Endothelial cell of hepatic sinusoid (primary cell): Measurements from ENCODE around the gene ICA1.

ENCODE experiments used
- in situ Hi-C: cut with HindIII; loops from 2 replicates; pipeline ENCODE4 v1.10.0; 2017; ENCODE audit warnings: low sequenced_read_pairs

Gene ICA1

GRCh38 chr7:8136051-8136730, 125.8 kb downstream of the ICA1 start:
- in situ Hi-C loops = no loop called here

DNA sequence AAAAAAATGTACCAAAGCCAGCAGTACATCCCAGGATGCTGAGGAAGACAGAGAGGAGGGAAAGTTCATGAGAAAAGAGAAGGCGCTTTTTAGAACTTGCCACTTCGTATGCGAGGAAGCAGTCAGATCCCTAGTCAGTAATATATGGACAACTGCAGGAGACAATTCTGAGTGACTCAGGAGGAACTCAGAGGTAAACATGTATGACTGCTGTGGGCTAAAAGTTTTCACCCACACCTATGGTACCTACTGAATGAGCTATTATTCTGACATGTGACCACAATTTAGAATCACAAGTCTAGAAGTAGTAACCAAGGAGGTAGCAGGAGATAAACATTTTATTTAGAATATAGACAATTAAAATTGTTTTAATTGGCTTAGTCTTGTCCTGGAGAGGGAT, 126.5 kb downstream of the ICA1 start:
- in situ Hi-C loops = no loop called here

DNA sequence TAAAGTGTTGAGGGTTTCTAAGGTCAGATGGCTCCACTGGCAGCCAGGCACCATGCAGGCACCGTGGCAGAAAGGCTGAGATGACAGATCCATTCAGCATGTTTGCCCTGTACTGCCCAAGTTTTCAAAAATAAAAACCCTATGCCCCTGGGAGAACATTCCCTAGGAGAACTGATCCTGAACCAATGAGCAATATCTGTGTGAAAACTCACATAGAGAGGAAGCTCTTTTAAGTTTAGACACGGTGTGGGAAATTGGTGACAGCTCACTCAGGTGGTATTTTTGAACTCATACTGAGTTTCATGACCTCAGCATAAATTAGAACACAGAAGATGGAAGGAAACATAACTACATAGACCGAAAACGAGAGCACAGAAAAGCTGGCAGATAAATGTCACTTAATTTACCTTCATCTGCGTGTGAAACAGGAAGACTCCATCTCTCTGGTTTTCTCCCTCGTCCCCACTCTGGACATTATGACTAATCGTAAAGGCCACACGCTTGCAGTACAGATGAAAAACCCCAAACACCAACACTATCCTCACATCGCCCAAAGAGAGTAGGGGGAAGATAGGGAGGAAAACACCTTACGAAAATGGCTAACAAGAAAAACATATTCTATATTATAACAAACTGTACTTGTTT, 127.8 kb downstream of the ICA1 start:
- in situ Hi-C loops = no loop called here

DNA sequence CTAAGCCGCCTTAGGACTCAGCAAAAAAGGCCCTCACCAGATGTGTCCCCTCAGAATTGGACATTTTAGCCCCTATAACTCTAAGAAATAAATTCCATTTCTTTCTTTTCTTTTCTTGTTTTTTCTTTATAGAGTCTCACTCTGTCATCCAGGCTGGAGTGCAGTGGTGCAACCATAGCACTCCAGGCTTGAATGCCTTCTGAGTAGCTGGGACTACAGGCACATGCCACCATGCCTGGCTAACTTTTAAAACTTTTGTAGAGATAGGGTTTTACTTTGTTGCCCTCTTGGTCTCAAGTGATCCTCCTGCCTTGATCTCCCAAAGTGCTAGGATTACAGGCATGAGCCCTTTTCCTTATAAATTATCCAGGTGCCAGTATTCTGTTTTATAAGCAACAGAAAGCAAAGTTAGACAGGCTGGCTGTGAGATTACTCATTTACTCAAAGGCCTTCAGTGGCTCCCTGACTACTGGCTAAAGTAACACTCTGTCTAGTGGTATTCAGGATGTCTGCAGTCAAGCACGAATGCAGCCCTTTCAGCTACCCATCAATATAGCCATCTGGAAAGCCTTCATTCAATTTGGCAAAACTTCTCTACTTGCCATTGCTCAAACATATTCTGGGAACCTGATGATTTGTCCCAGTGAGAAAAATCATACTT, 128.6 kb downstream of the ICA1 start:
- in situ Hi-C loops = no loop called here

DNA sequence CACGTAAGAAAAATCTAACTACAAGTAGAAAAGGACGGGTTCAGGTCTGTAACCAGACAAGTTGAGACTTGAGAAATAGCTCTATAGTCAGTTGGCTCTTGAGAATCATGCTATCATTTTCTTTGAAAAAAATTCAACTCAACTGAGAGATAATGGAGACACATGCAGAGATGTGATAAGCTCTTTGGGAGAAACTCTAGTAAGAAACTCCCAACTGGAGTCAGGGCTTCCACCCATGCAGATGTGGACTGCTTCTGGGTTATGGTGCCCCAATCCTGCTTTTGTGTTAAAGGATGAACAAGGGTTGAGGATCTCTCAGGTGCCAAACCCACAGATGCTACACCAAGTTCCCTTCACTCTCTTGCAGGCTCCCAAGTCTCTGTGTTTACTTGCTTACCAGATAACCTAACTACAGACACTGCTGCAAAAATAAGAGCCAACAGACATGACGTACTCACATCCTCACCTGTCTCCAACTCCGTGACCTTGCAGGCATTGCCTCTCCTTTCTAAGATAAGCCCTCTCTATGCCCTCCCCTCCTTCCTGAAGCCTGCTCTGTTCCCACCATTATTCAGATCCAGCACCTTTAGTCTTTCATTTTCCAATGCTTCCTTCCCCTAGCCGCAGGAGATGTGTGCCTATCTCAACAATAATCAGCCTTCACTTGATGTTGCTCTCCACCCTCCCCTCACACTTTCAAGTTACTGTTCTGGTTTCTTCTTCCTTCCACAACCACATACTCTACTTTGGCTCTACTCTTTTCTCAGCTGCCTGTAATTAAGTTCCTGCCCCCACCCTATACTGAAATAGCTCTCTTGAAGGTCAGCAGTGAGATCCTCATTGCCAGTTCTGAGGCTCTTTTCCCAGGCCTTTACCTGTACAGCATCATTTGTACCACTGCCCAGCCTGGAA, 130.0 kb downstream of the ICA1 start:
- in situ Hi-C loops = no loop called here

- in situ Hi-C loops = no loop called here
Observed at GRCh38 chr7:8130663-8131062, 131.3 kb downstream of the ICA1 start.

GRCh38 chr7:8129318-8129659, 132.7 kb downstream of the ICA1 start:
- in situ Hi-C loops = no loop called here

DNA sequence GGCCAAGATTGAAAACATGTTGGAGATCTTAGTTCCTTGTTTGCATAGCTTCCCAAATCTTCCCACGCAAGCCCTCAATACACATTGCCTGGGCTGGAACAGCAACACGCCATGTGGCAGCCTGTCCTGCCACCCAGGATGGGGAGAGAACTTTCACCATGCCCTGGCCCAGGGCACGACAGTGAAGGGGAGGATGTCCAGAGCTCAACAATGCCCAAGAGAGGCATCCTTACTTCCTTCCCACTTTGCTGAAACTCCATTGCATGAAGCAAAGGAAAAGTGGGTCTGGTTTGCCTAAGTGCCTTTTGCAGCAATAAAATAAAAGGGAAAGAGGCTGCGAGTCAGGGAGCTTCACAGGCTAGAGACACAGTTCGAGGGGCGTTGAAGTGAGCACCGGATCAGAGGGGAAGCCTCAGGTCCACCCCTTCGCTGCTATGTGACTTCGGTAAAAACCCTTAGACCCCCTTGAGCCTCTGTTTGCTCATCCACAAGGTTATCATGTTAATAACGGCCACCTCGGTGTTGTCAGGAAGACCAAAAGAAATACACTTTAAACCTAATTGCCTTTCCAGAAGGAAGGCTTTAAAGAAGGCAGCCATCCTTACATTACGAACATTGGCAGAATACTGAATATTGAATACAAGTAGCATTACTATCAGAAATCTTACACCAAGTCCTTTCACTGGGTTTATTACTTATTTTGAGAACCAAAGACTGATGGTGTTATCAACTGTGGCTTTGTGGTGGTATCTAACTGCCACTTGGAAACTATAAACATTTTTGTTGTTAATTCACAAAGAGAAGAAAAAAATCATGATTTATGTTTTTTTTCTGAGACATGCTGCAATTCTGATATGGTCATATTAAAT, 133.3 kb downstream of the ICA1 start:
- in situ Hi-C loops = no loop called here

- in situ Hi-C loops = no loop called here
Observed at GRCh38 chr7:8126601-8127167, 135.3 kb downstream of the ICA1 start.

DNA sequence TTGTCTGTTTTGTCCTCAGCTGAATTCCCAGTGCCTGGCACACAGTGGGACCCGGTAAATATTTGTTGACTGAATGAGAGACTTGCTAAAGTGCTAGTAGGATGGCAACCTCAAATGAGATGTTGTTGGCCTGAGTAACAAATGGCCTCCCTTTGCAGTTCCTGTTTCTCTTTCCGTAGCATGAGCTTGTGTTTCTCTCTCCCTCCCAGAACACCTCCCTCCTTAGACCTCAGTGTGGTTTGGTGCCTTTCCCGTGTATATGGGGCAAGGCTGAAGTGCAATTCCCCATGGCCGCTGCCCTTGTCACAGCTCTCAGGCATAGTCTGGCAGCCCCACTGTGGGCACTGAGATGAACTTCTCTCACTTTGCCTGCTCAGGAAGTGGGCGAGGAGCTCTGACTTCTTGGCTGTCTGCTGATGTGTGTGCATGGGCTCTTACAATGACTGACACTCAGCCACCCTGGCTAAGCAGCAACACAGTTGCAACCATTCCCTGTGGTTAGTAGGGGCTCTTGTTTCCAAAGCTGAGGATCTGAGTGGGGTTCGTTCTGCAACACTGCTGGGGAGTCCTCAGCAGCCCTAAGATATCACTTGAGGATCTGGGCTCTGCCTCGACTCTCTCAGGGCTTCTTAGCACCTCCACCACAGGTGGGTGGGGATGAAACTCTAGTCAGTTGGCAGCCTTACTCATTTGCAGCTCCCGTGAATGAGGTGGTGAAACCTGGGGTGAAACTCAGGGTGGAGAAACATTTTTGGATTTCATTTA, 136.1 kb downstream of the ICA1 start:
- in situ Hi-C loops = no loop called here

DNA sequence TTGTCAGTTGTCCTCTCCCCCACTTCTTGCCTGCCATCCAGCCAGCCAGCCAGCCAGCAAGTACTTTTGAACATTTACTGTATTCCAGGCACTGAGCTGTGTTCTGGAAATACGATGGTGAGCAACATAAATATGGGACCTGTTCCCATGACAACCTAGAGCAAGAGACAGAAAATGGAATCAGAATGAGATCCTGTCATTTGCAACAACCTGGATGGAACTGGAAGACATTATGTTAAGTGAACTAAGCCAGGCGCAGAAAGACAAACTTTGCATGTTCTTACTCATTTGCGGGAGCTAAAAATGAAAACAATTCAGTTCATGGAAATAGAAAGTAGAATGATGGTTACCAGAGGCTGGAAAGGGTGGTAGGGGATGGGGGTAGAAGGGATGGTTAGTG, 140.7 kb downstream of the ICA1 start:
- in situ Hi-C loops = no loop called here

DNA sequence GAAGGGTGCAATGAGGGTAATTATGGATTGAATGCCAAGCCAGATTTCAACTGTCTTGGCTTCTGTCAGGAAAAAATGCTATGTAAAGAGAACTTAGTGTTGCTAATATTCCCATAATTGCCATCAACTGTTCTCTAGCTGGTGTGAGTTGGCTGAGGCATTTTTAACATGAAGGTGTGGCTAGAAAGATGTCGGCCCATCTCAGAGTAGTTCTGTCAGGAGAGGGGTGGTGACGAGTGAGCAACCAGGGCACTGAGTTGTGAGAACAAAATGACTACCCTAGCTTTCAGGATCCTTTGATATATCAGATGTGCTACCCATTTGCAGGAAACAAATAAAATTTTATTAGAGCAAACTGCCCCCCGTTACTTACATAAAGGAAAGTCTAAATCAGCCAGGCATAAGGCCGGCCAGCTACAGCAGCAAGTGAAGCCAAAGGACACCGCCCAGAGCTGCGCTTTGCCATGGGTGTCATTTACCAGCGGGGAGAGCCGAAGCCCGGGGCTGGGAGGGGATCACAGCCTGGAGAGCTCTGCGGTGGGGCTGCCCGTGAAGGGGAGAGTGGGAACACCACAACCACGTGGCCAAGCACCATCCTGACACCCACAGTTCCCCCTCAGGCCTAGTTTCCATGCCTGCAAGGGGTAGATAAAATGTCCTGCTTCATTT, 141.4 kb downstream of the ICA1 start:
- in situ Hi-C loops = no loop called here

- in situ Hi-C loops = no loop called here
Observed at GRCh38 chr7:8119262-8119661, 142.7 kb downstream of the ICA1 start.

DNA sequence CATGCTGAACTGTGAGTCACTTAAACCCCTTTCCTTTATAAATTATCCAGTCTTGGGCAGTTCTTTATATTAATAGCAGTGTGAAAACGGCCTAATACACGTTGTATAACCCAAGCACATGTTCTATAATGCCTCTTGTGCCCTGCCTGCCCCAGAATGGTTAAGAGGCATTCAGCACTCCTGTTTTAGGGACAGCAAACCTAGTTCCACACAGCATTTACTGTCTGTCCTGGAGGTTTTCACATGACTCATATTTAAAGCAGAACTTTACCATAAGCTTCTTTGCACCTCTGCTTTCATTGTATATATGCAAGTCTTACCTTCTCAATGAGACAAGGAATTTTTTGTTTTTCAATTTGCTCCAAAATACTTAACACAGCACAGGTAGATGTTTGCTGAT, 144.8 kb downstream of the ICA1 start:
- in situ Hi-C loops = no loop called here

DNA sequence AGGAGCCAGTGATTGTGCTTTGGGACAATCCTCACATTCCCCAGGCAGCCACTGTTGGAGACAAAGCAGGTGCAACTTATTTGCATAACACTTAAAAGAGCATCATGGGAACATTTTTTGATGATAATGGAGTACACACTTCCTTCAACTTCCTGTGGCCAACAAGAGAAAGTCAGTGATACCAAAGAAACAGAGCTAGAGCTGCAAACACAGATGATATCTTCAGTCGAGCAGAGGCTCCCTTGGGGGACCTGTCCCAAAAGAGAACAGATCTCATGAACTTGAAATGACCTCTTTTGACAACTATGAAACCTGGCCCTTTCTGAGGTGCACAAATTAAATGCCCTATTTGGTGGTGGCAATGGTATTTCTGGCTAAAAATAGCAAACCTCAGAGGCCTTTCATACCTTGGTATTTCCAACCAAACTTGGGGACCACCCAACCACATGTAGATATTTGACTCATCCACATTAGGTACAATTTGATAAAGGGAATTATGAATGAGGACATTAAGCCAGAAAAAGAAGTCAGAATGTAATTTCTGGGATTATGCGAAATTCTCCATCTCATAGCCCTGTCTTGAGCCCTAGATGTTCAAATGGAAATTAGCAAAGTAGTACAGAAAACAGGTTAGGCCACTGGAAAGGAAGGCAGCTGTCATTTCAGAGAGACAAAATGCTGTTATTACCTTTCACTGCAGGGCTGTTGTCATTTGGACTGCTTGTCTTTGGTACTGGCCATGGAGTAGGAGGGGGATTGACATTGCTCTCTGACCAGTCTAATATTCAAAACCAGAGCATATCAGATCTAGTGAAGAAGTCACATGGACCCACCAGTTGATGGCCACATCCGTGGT, 146.2 kb downstream of the ICA1 start:
- in situ Hi-C loops = no loop called here

DNA sequence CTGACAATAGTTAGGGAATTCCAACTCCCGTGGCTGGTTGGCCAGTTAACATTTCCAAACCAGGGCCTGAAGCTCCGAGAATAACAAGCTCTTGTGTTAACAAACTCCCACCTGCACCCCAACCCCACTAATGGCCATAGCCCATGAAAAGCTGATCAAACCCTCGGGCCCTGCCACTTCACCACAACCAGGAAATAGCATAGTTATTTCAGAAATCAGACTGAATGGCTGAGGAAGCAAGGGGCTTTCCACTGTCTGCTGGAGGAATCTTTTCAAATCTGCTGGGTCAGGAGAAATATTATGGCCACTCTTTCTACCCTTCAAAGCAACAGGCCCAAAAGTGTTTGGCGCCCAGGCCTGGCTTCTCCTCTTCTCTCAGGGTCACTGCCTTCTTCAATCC, 147.8 kb downstream of the ICA1 start:
- in situ Hi-C loops = no loop called here

DNA sequence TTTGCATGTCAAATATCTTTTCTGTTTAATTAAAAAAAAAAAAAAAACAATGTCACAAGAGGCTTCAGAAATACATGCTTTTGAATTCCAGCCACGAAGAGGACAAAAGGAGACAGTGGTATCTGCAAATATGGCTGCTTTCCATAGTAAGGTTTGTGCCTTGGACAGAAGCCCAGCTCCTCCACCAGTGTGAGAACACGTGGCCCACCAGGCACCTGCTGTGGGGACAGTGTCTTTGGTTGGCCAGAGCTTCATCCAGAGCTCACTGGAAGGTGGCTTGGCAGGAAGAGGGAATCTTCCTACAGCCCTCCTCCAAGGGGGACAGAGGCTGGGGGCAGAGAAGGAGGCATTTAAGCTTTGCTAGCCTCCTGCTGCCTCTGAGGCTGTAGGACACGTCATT, 148.8 kb downstream of the ICA1 start:
- in situ Hi-C loops = no loop called here

- in situ Hi-C loops = no loop called here
Observed at GRCh38 chr7:8112685-8113084, 149.3 kb downstream of the ICA1 start.
